ENCODE measurements around the gene CRACR2B. TPM values are rescaled to one million over a fixed set of nuclear protein-coding genes. Genes with fewer than 3 reads are reported as not detected.
A peak's percentile ranks its signal among the peaks of the same experiment; 100 is the strongest.

The CRACR2B gene
- total RNA-seq, 1 donor = 0.72 TPM

- H3K9me3 ChIP-seq (ENCODE audit: low read depth, low read length) = no peaks in the 10 kb centered on the region
Measured at GRCh38 chr11:869399-870126, 41.8 kb downstream of the CRACR2B start.

GRCh38 chr11:870127-870413 lies 42.4 kb downstream of the CRACR2B start:
- no peaks in the 10 kb centered on the region for H3K27me3 ChIP-seq (ENCODE audit: insufficient read depth, low read length)

More at GRCh38 chr11:869399-870126, 41.8 kb downstream of the CRACR2B start:
- peaks cover 2% of the 10 kb centered on the region for H3K4me1 ChIP-seq (ENCODE audit: insufficient read depth, low read length)
- DNase-seq (ENCODE audit: insufficient read length, low spot score, missing footprints) = no peak
- H3K79me2 ChIP-seq (ENCODE audit: insufficient read depth, low read length) = no peaks in the 10 kb centered on the region
- H3K27ac ChIP-seq (ENCODE audit: low read depth, low read length) = no peak overlapping the region
- H3K4me3 ChIP-seq (ENCODE audit: insufficient read depth, low read length) = no peak overlapping the region
- no peaks in the 10 kb centered on the region for H3K27me3 ChIP-seq (ENCODE audit: insufficient read depth, low read length)
- peaks cover 15% of the 10 kb centered on the region for H3K36me3 ChIP-seq (ENCODE audit: insufficient read depth, low read length)
- no peak overlapping the region for H2AFZ ChIP-seq (ENCODE audit: low read length)
- no peak overlapping the region for H3K4me2 ChIP-seq (ENCODE audit: insufficient read depth, low read length)
- peaks cover 26% of the 10 kb centered on the region for H4K20me1 ChIP-seq (ENCODE audit: insufficient read depth, low read length)
- TF ChIP-seq CTCF (IDR thresholded peaks at IDR 0.05; ENCODE audit: extremely low read depth, low read depth, low read length) = no peak

GRCh38 chr11:870418-870817 lies 42.7 kb downstream of the CRACR2B start:
- Histone ChIP-seq H3K79me2 (ENCODE audit: insufficient read depth, low read length) (no peaks in the 10 kb centered on the region), H3K36me3 (ENCODE audit: insufficient read depth, low read length) (peaks cover 14% of the 10 kb centered on the region), H3K27ac (ENCODE audit: low read depth, low read length) (no peak overlapping the region), H4K20me1 (ENCODE audit: insufficient read depth, low read length) (peaks cover 26% of the 10 kb centered on the region), H3K9me3 (ENCODE audit: low read depth, low read length) (no peaks in the 10 kb centered on the region), H2AFZ (ENCODE audit: low read length) (no peak overlapping the region), H3K4me1 (ENCODE audit: insufficient read depth, low read length) (peaks cover 2% of the 10 kb centered on the region), H3K4me2 (ENCODE audit: insufficient read depth, low read length) (no peak overlapping the region), H3K27me3 (ENCODE audit: insufficient read depth, low read length) (no peaks in the 10 kb centered on the region), H3K4me3 (ENCODE audit: insufficient read depth, low read length) (no peak overlapping the region)
- DNase-seq (ENCODE audit: insufficient read length, low spot score, missing footprints) = no peak
- no peak for TF ChIP-seq CTCF (IDR thresholded peaks at IDR 0.05; ENCODE audit: extremely low read depth, low read depth, low read length)

More at GRCh38 chr11:870127-870413, 42.4 kb downstream of the CRACR2B start:
- Histone ChIP-seq H3K9me3 (ENCODE audit: low read depth, low read length) (no peaks in the 10 kb centered on the region), H3K79me2 (ENCODE audit: insufficient read depth, low read length) (no peaks in the 10 kb centered on the region), H3K4me2 (ENCODE audit: insufficient read depth, low read length) (no peak overlapping the region), H3K4me1 (ENCODE audit: insufficient read depth, low read length) (peaks cover 2% of the 10 kb centered on the region), H3K4me3 (ENCODE audit: insufficient read depth, low read length) (no peak overlapping the region), H3K36me3 (ENCODE audit: insufficient read depth, low read length) (peaks cover 15% of the 10 kb centered on the region), H4K20me1 (ENCODE audit: insufficient read depth, low read length) (peaks cover 26% of the 10 kb centered on the region), H2AFZ (ENCODE audit: low read length) (no peak overlapping the region), H3K27ac (ENCODE audit: low read depth, low read length) (no peak overlapping the region)
- TF ChIP-seq CTCF (IDR thresholded peaks at IDR 0.05; ENCODE audit: extremely low read depth, low read depth, low read length) = no peak
- DNase-seq (ENCODE audit: insufficient read length, low spot score, missing footprints) = peak; percentile 94

GRCh38 chr11:871472-871871 lies 43.8 kb downstream of the CRACR2B start:
- H3K36me3 ChIP-seq (ENCODE audit: insufficient read depth, low read length) = peaks cover 5% of the 10 kb centered on the region
- H3K79me2 ChIP-seq (ENCODE audit: insufficient read depth, low read length) = no peaks in the 10 kb centered on the region
- H3K27ac ChIP-seq (ENCODE audit: low read depth, low read length) = no peak overlapping the region

More at GRCh38 chr11:871472-871871, 43.8 kb downstream of the CRACR2B start:
- peaks cover 19% of the 10 kb centered on the region for H4K20me1 ChIP-seq (ENCODE audit: insufficient read depth, low read length)
- no peak for DNase-seq (ENCODE audit: insufficient read length, low spot score, missing footprints)
- H3K27me3 ChIP-seq (ENCODE audit: insufficient read depth, low read length) = no peaks in the 10 kb centered on the region
- H2AFZ ChIP-seq (ENCODE audit: low read length) = no peak overlapping the region
- no peak overlapping the region for H3K4me2 ChIP-seq (ENCODE audit: insufficient read depth, low read length)
- no peak overlapping the region for H3K4me3 ChIP-seq (ENCODE audit: insufficient read depth, low read length)
- H3K4me1 ChIP-seq (ENCODE audit: insufficient read depth, low read length) = peaks cover 2% of the 10 kb centered on the region
- no peak for TF ChIP-seq CTCF (IDR thresholded peaks at IDR 0.05; ENCODE audit: extremely low read depth, low read depth, low read length)
- H3K9me3 ChIP-seq (ENCODE audit: low read depth, low read length) = no peaks in the 10 kb centered on the region
